ENCODE data around the gene SMARCC1.
"Not testable (repeated sequence)": the region's sequence is repeated elsewhere in the genome, so short reads cannot be mapped to it uniquely, and the experiment has no call there.

The SMARCC1 gene

DNA sequence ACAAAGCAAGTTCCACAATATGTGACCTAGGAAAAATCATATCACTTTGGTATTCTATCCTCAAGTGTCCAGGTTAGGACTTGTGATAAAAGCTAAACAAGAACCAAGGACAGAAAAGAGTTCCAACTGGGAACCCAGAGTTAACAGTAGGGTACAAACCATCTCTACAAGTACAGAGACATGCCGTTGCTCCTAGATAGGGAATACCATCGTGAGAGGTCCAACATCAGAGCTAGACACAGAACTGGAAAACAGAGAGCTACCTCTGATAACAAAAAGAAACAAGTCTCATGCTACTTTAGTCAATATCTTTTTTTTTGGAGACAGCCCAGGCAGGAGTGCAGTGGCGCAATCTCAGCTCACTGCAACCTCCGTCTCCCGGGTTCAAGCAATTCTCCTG is 37.8 kb downstream of the SMARCC1 start:
- Histone ChIP-seq H3K4me3 (ENCODE audit: low read depth in 1 of 2, low read length in 2 of 2) (no peak overlapping the region), H3K4me1 (ENCODE audit: control insufficient read depth in 1 of 2, insufficient read depth in 2 of 2, low read length in 2 of 2) (peaks cover 0 to 7% of the 10 kb centered on the region in 2 donors), H3K9me3 (ENCODE audit: control insufficient read depth in 1 of 2, low read length in 2 of 2) (no peaks in the 10 kb centered on the region), H3K9ac (ENCODE audit: low read depth in 1 of 2, low read length in 2 of 2) (no peak overlapping the region), H3K36me3 (ENCODE audit: control insufficient read depth in 1 of 2, insufficient read depth in 2 of 2, low read length in 2 of 2) (peaks cover 8 to 21% of the 10 kb centered on the region in 2 donors), H3K27me3 (ENCODE audit: control insufficient read depth in 1 of 2, insufficient read depth in 2 of 2, low read length in 2 of 2) (no peaks in the 10 kb centered on the region), H3K27ac (ENCODE audit: low read depth, low read length) (no peak overlapping the region)

DNA sequence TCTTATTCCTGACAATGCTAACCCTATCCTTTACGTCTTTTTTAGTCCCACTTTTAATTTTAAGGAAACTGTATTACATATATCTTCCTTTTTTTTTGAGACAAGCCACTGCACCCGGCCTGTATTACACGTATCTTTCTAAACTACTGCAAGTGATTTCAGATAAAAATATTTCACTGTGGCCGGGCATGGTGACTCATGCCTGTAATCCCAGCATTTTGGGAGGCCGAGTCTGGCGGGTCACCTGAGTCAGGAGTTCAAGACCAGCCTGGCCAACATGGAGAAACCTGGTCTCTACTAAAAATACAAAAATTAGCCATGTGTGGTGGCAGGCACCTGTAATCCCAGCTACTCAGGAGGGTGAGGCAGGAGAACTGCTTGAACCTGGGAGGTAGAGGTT is 38.3 kb downstream of the SMARCC1 start:
- H3K9me3 ChIP-seq (ENCODE audit: control insufficient read depth in 1 of 2, low read length in 2 of 2); H3K27me3 ChIP-seq (ENCODE audit: control insufficient read depth in 1 of 2, insufficient read depth in 2 of 2, low read length in 2 of 2); H3K4me1 ChIP-seq (ENCODE audit: control insufficient read depth in 1 of 2, insufficient read depth in 2 of 2, low read length in 2 of 2); H3K4me3 ChIP-seq (ENCODE audit: low read depth in 1 of 2, low read length in 2 of 2); H3K9ac ChIP-seq (ENCODE audit: low read depth in 1 of 2, low read length in 2 of 2); H3K27ac ChIP-seq (ENCODE audit: low read depth, low read length): not testable (repeated sequence)
- peaks cover 8 to 21% of the 10 kb centered on the region in 2 donors for H3K36me3 ChIP-seq (ENCODE audit: control insufficient read depth in 1 of 2, insufficient read depth in 2 of 2, low read length in 2 of 2)

DNA sequence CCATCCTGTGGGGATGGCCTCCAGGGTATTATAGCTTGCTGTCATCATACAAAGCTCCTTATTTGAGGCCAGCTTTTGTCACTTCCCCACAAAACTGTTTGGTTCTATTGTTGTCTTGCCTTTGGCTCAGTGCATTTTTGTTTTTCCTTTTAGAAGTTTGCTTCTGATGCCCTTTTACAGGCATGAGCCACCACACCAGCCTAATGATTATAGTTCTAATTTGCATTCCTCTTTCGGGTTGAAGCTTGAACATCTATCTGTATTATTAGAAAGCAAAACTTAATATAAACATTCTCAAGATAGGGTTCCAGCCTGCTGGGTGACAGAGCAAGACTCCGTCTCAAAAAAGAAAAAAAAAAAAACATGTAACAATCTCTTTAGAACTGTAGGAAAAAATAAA is 39.8 kb downstream of the SMARCC1 start:
- no peak overlapping the region for H3K27ac ChIP-seq (ENCODE audit: low read depth, low read length)

DNA sequence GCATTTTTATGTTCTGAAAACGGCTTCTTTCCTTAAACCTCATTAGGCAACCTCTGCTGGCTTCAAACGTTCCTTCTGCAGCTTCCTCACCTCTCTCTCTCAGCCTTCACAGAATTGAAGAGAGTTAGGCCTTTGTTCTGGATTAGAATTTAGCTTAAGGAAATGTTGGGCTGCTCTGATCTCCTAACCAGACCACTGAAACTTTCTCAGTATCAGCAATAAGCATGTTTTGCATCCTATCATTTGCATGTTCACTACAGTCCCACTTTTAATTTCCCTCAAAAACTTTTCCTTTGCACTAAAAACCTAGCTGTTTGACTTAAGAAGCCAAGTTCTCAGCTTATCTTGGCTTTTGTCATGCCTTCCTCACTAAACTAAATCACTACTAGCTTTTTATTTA is 49.5 kb downstream of the SMARCC1 start:
- Histone ChIP-seq H3K9me3 (ENCODE audit: control insufficient read depth in 1 of 2, low read length in 2 of 2) (no peaks in the 10 kb centered on the region), H3K9ac (ENCODE audit: low read depth in 1 of 2, low read length in 2 of 2) (no peak overlapping the region), H3K4me3 (ENCODE audit: low read depth in 1 of 2, low read length in 2 of 2) (no peak overlapping the region), H3K27me3 (ENCODE audit: control insufficient read depth in 1 of 2, insufficient read depth in 2 of 2, low read length in 2 of 2) (no peaks in the 10 kb centered on the region), H3K27ac (ENCODE audit: low read depth, low read length) (no peak overlapping the region), H3K36me3 (ENCODE audit: control insufficient read depth in 1 of 2, insufficient read depth in 2 of 2, low read length in 2 of 2) (peaks cover 6 to 64% of the 10 kb centered on the region in 2 donors), H3K4me1 (ENCODE audit: control insufficient read depth in 1 of 2, insufficient read depth in 2 of 2, low read length in 2 of 2) (no peaks in the 10 kb centered on the region)

More for the DNA sequence above, 39.8 kb downstream of the SMARCC1 start:
- Histone ChIP-seq H3K9ac (ENCODE audit: low read depth in 1 of 2, low read length in 2 of 2) (no peak overlapping the region), H3K27me3 (ENCODE audit: control insufficient read depth in 1 of 2, insufficient read depth in 2 of 2, low read length in 2 of 2) (no peaks in the 10 kb centered on the region), H3K9me3 (ENCODE audit: control insufficient read depth in 1 of 2, low read length in 2 of 2) (no peaks in the 10 kb centered on the region), H3K36me3 (ENCODE audit: control insufficient read depth in 1 of 2, insufficient read depth in 2 of 2, low read length in 2 of 2) (peaks cover 8 to 28% of the 10 kb centered on the region in 2 donors), H3K4me3 (ENCODE audit: low read depth in 1 of 2, low read length in 2 of 2) (no peak overlapping the region), H3K4me1 (ENCODE audit: control insufficient read depth in 1 of 2, insufficient read depth in 2 of 2, low read length in 2 of 2) (peaks cover 0 to 7% of the 10 kb centered on the region in 2 donors)

DNA sequence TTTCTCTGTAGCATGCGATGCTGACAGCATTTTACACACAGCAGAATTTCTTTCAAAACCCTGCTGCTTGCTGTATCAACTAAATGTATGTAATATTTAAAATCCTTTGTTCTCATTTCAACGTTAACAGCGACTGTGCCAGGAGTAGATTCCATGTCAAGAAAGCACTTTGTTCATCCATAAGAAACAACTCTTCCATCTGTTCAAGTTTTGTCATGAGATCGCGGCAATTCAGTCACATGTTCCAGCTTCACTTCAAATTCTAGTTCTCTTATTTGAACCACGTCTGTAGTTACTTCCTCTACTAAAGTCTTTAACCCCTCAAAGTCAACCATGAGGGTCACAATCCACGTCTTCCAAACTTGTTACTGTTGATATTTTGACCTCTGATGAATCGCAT is 50.6 kb downstream of the SMARCC1 start:
- Histone ChIP-seq H3K9ac (ENCODE audit: low read depth in 1 of 2, low read length in 2 of 2) (no peak overlapping the region), H3K36me3 (ENCODE audit: control insufficient read depth in 1 of 2, insufficient read depth in 2 of 2, low read length in 2 of 2) (peaks cover 6 to 61% of the 10 kb centered on the region in 2 donors), H3K27me3 (ENCODE audit: control insufficient read depth in 1 of 2, insufficient read depth in 2 of 2, low read length in 2 of 2) (no peaks in the 10 kb centered on the region), H3K9me3 (ENCODE audit: control insufficient read depth in 1 of 2, low read length in 2 of 2) (no peaks in the 10 kb centered on the region), H3K4me3 (ENCODE audit: low read depth in 1 of 2, low read length in 2 of 2) (no peak overlapping the region), H3K4me1 (ENCODE audit: control insufficient read depth in 1 of 2, insufficient read depth in 2 of 2, low read length in 2 of 2) (no peaks in the 10 kb centered on the region), H3K27ac (ENCODE audit: low read depth, low read length) (no peak overlapping the region)

DNA sequence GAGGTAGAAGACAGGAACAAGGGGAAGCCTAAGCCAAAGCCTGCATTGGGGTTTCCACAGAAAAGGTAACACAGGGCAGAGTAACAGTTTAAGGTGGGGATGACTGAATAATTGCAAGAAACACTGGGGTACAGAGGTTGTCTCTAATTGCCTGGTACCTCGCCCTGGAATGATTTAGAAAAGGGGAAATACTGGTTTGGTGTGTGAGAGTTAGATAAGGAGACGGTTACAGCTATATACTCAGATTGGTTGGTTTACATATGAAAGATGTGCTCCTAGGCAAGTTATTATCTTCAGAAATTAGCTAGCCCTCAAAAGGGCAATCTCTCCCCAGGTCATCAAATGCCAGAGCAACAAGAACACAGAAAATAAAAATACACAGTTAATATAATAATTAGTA is 58.8 kb downstream of the SMARCC1 start:
- H3K27ac ChIP-seq (ENCODE audit: low read depth, low read length) = no peak overlapping the region
- H3K4me3 ChIP-seq (ENCODE audit: low read depth in 1 of 2, low read length in 2 of 2) = no peak overlapping the region
- H3K9ac ChIP-seq (ENCODE audit: low read depth in 1 of 2, low read length in 2 of 2) = peak overlapping the region in 1 of 2 donors; percentile 48
- peaks cover 4% of the 10 kb centered on the region in 2 donors for H3K4me1 ChIP-seq (ENCODE audit: control insufficient read depth in 1 of 2, insufficient read depth in 2 of 2, low read length in 2 of 2)
- H3K27me3 ChIP-seq (ENCODE audit: control insufficient read depth in 1 of 2, insufficient read depth in 2 of 2, low read length in 2 of 2) = no peaks in the 10 kb centered on the region
- no peaks in the 10 kb centered on the region for H3K9me3 ChIP-seq (ENCODE audit: control insufficient read depth in 1 of 2, low read length in 2 of 2)
- H3K36me3 ChIP-seq (ENCODE audit: control insufficient read depth in 1 of 2, insufficient read depth in 2 of 2, low read length in 2 of 2) = peaks cover 7 to 34% of the 10 kb centered on the region in 2 donors

DNA sequence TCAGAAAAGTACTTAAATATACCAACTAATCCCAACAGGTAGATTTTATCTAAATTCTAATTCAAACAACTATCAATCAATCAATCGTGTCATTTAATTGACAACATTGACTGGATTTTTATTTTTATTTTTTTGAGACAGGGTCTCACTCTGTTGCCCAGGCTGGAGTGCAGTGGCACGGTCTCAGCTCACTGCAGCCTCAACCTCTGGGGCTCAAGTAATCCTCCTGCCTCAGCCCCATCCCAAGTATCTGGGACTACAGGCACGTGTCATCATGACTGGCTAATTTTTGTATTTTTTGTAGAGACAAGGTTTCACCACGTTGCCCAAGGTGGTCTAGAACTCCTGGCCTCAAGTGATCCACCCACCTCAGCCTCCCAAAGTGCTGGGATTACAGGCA is 64.2 kb downstream of the SMARCC1 start:
- H3K27ac ChIP-seq (ENCODE audit: low read depth, low read length); H3K27me3 ChIP-seq (ENCODE audit: control insufficient read depth in 1 of 2, insufficient read depth in 2 of 2, low read length in 2 of 2); H3K9ac ChIP-seq (ENCODE audit: low read depth in 1 of 2, low read length in 2 of 2); H3K9me3 ChIP-seq (ENCODE audit: control insufficient read depth in 1 of 2, low read length in 2 of 2); H3K4me3 ChIP-seq (ENCODE audit: low read depth in 1 of 2, low read length in 2 of 2): not testable (repeated sequence)
- Histone ChIP-seq H3K36me3 (ENCODE audit: control insufficient read depth in 1 of 2, insufficient read depth in 2 of 2, low read length in 2 of 2) (peaks cover 16 to 36% of the 10 kb centered on the region in 2 donors), H3K4me1 (ENCODE audit: control insufficient read depth in 1 of 2, insufficient read depth in 2 of 2, low read length in 2 of 2) (peaks cover 3 to 14% of the 10 kb centered on the region in 2 donors)

DNA sequence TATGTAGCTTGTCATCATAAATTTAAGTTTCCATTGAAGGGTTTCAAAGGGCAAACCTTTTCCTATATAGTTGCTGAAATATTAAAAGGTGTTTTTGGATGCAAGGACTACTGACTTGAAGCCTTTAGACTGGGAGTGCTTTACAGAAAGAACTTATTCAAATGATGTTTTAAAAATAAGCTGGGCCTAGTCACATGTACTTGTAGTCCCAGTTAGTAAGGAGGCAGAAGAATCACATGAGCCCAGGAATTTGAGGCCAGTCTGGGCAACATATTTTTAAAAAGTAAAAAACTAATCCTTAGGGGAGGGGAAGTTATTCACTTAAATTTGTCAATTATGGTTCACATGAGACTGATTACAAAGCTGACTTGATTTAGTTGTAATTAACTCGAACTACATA is 65.0 kb downstream of the SMARCC1 start:
- peaks cover 17 to 40% of the 10 kb centered on the region in 2 donors for H3K36me3 ChIP-seq (ENCODE audit: control insufficient read depth in 1 of 2, insufficient read depth in 2 of 2, low read length in 2 of 2)
- no peak overlapping the region for H3K9ac ChIP-seq (ENCODE audit: low read depth in 1 of 2, low read length in 2 of 2)
- H3K27ac ChIP-seq (ENCODE audit: low read depth, low read length) = no peak overlapping the region
- H3K9me3 ChIP-seq (ENCODE audit: control insufficient read depth in 1 of 2, low read length in 2 of 2) = no peaks in the 10 kb centered on the region
- H3K4me1 ChIP-seq (ENCODE audit: control insufficient read depth in 1 of 2, insufficient read depth in 2 of 2, low read length in 2 of 2) = peaks cover 3 to 14% of the 10 kb centered on the region in 2 donors
- no peaks in the 10 kb centered on the region for H3K27me3 ChIP-seq (ENCODE audit: control insufficient read depth in 1 of 2, insufficient read depth in 2 of 2, low read length in 2 of 2)
- H3K4me3 ChIP-seq (ENCODE audit: low read depth in 1 of 2, low read length in 2 of 2) = no peak overlapping the region

DNA sequence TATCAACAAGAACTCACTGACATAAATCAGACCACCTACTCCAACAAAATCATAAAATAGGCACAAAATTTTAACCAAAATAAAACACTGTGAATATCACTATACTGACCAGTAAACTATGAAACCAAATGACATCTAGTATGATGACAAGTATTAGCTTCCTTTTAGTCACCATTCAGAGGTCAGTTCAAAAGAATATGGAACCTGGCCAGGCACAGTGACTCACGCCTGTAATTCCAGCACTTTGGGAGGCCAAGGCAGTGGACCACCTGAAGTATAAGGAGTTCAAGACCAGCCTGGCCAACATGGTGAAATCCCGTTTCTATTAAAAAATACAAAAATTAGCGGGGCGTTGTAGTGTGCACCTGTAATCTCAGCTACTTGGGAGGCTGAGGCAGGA is 65.8 kb downstream of the SMARCC1 start:
- peaks cover 20 to 48% of the 10 kb centered on the region in 2 donors for H3K36me3 ChIP-seq (ENCODE audit: control insufficient read depth in 1 of 2, insufficient read depth in 2 of 2, low read length in 2 of 2)
- no peaks in the 10 kb centered on the region for H3K9me3 ChIP-seq (ENCODE audit: control insufficient read depth in 1 of 2, low read length in 2 of 2)
- no peak overlapping the region for H3K27ac ChIP-seq (ENCODE audit: low read depth, low read length)
- H3K27me3 ChIP-seq (ENCODE audit: control insufficient read depth in 1 of 2, insufficient read depth in 2 of 2, low read length in 2 of 2) = no peaks in the 10 kb centered on the region
- H3K4me3 ChIP-seq (ENCODE audit: low read depth in 1 of 2, low read length in 2 of 2) = peak overlapping the region in 1 of 2 donors; percentile 8
- H3K4me1 ChIP-seq (ENCODE audit: control insufficient read depth in 1 of 2, insufficient read depth in 2 of 2, low read length in 2 of 2) = peaks cover 3 to 14% of the 10 kb centered on the region in 2 donors
- no peak overlapping the region for H3K9ac ChIP-seq (ENCODE audit: low read depth in 1 of 2, low read length in 2 of 2)

DNA sequence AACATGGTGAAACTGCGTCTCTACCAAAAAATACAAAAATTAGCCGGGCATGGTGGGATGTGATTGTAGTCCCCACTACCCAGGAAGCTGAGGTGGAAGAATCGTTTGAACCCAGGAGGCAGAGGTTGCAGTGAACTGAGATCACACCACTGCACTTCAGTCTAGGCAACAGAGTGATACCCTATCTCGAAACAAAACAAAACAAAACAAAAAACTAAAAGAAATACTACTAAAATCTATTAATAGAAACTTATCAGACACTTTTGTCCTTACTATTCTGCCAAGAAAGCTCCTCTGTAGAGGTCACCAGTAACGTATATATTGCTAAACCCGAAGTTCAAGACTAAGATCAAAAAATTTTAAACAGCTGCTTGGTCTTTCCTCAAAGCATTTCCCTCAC is 67.1 kb downstream of the SMARCC1 start:
- no peak overlapping the region for H3K9ac ChIP-seq (ENCODE audit: low read depth in 1 of 2, low read length in 2 of 2)
- no peak overlapping the region for H3K27ac ChIP-seq (ENCODE audit: low read depth, low read length)
- peaks cover 20 to 56% of the 10 kb centered on the region in 2 donors for H3K36me3 ChIP-seq (ENCODE audit: control insufficient read depth in 1 of 2, insufficient read depth in 2 of 2, low read length in 2 of 2)
- no peak overlapping the region for H3K4me3 ChIP-seq (ENCODE audit: low read depth in 1 of 2, low read length in 2 of 2)
- no peaks in the 10 kb centered on the region for H3K27me3 ChIP-seq (ENCODE audit: control insufficient read depth in 1 of 2, insufficient read depth in 2 of 2, low read length in 2 of 2)
- H3K4me1 ChIP-seq (ENCODE audit: control insufficient read depth in 1 of 2, insufficient read depth in 2 of 2, low read length in 2 of 2) = peaks cover 3 to 14% of the 10 kb centered on the region in 2 donors
- H3K9me3 ChIP-seq (ENCODE audit: control insufficient read depth in 1 of 2, low read length in 2 of 2) = no peaks in the 10 kb centered on the region

DNA sequence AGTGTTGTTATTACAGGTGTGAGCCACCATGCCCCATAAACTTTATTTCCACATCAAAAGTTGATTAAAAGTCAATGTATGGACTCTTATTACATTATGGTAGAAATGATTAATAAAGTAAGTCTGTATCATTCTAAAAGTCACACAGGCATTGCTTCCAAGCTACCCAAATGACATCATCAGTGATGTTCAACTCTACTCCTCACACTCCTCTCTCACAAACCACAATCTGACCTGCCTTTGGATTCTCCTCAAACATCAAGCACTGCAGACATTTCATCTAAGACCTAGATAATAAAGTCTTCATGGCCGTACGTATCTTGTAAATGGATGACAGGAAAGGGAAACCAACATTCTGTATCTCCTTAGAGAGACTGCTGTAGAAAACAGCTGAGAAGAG is 68.0 kb downstream of the SMARCC1 start:
- H3K27ac ChIP-seq (ENCODE audit: low read depth, low read length) = no peak overlapping the region
- H3K36me3 ChIP-seq (ENCODE audit: control insufficient read depth in 1 of 2, insufficient read depth in 2 of 2, low read length in 2 of 2) = peaks cover 20 to 58% of the 10 kb centered on the region in 2 donors

More for the DNA sequence above, 68.0 kb downstream of the SMARCC1 start:
- H3K4me1 ChIP-seq (ENCODE audit: control insufficient read depth in 1 of 2, insufficient read depth in 2 of 2, low read length in 2 of 2) = peaks cover 3 to 14% of the 10 kb centered on the region in 2 donors
- H3K9ac ChIP-seq (ENCODE audit: low read depth in 1 of 2, low read length in 2 of 2) = no peak overlapping the region
- no peaks in the 10 kb centered on the region for H3K27me3 ChIP-seq (ENCODE audit: control insufficient read depth in 1 of 2, insufficient read depth in 2 of 2, low read length in 2 of 2)
- H3K9me3 ChIP-seq (ENCODE audit: control insufficient read depth in 1 of 2, low read length in 2 of 2) = no peaks in the 10 kb centered on the region
- no peak overlapping the region for H3K4me3 ChIP-seq (ENCODE audit: low read depth in 1 of 2, low read length in 2 of 2)
